ENCODE results near the gene ERC2.

The ERC2 gene

GRCh38 chr3:56125358-56126005 lies 342.8 kb downstream of the ERC2 start:
- no peak for TF ChIP-seq CTCF (IDR thresholded peaks at IDR 0.05; ENCODE audit: low read depth, low read length, missing control alignments)
- DNase-seq (ENCODE audit: extremely low read depth, low read depth), result peak; percentile 77
- no peak overlapping the region for H3K4me3 ChIP-seq (replicated peaks; ENCODE audit: low read depth, low read length)

GRCh38 chr3:56124546-56124945 lies 343.7 kb downstream of the ERC2 start:
- no peak for DNase-seq (ENCODE audit: extremely low read depth, low read depth)
- TF ChIP-seq CTCF (IDR thresholded peaks at IDR 0.05; ENCODE audit: low read depth, low read length, missing control alignments), result no peak
- no peak overlapping the region for H3K4me3 ChIP-seq (replicated peaks; ENCODE audit: low read depth, low read length)

- TF ChIP-seq CTCF (IDR thresholded peaks at IDR 0.05; ENCODE audit: low read depth, low read length, missing control alignments), result no peak
- DNase-seq (ENCODE audit: extremely low read depth, low read depth), result no peak
- H3K4me3 ChIP-seq (replicated peaks; ENCODE audit: low read depth, low read length), result no peak overlapping the region
Observed at GRCh38 chr3:56123487-56123886, 344.8 kb downstream of the ERC2 start.

GRCh38 chr3:56122911-56123310 lies 345.4 kb downstream of the ERC2 start:
- no peak for TF ChIP-seq CTCF (IDR thresholded peaks at IDR 0.05; ENCODE audit: low read depth, low read length, missing control alignments)
- no peak for DNase-seq (ENCODE audit: extremely low read depth, low read depth)
- no peak overlapping the region for H3K4me3 ChIP-seq (replicated peaks; ENCODE audit: low read depth, low read length)

GRCh38 chr3:56121716-56122115 lies 346.6 kb downstream of the ERC2 start:
- no peak for DNase-seq (ENCODE audit: extremely low read depth, low read depth)
- no peak overlapping the region for H3K4me3 ChIP-seq (replicated peaks; ENCODE audit: low read depth, low read length)
- TF ChIP-seq CTCF (IDR thresholded peaks at IDR 0.05; ENCODE audit: low read depth, low read length, missing control alignments), result no peak

- H3K4me3 ChIP-seq (replicated peaks; ENCODE audit: low read depth, low read length), result no peak overlapping the region
- TF ChIP-seq CTCF (IDR thresholded peaks at IDR 0.05; ENCODE audit: low read depth, low read length, missing control alignments), result no peak
- DNase-seq (ENCODE audit: extremely low read depth, low read depth), result no peak
Observed at GRCh38 chr3:56119575-56120349, 348.5 kb downstream of the ERC2 start.
